DND-41 (cell line): ENCODE results near the gene ARHGAP26.

Source experiments
- CTCF ChIP-seq: IDR thresholded peaks from 2 replicates; pipeline ENCODE4 v1.5.1; 2012; ENCODE audit warnings: borderline replicate concordance, low read length, moderate library complexity, mild to moderate bottlenecking; ENCODE audit not compliant: poor library complexity, severe bottlenecking; ENCODE audit errors: extremely low read depth
- EZH2 ChIP-seq: IDR thresholded peaks from 3 replicates; pipeline ENCODE4 v1.6.1; 2012; ENCODE audit warnings: borderline replicate concordance, low read depth, mild to moderate bottlenecking, moderate library complexity, low read length, inconsistent platforms; ENCODE audit not compliant: severe bottlenecking

DNA sequence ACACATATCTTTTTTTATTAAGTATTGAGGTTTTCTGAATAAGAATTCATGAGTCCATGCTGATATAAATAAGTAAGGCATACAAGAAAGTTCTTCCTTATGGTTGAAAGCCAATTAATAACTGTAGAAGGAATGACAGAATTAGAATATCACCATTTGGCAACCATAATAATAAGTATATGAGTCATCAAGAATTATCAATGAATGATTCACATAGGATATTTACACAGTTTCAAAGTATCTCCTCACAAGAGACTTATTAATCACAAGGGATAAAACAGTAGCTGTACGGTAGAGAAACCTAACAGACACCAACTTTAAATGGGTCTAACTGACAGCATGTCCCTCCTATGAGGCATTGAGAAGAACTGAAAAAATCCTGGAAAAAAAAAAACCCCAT lies 471.7 kb downstream of the ARHGAP26 start:
- TF ChIP-seq EZH2 = no peak
- no peak for TF ChIP-seq CTCF
